H9 (cell line): ENCODE data around the gene ABHD5. TPM values are rescaled to one million over a fixed set of nuclear protein-coding genes. Genes with fewer than 3 reads are reported as not detected.

Experiments
- DNase-seq: peaks from one replicate; pipeline ENCODE4 v3.0.0-alpha.2; 2017
- H2AFZ ChIP-seq: one replicate; pipeline ENCODE4 v1.6.1; 2013; ENCODE audit warnings: mild to moderate bottlenecking, low read length, control low read depth, moderate library complexity
- H2AK5ac ChIP-seq: 2 replicates; pipeline ENCODE4 v1.6.1; 2013; ENCODE audit warnings: low read length, control low read depth, mixed read lengths; ENCODE audit not compliant: insufficient read length
- H2BK120ac ChIP-seq: one replicate; pipeline ENCODE4 v1.6.1; 2013; ENCODE audit warnings: low read depth, mild to moderate bottlenecking, low read length, control low read depth, inconsistent platforms; ENCODE audit not compliant: poor library complexity, severe bottlenecking
- H2BK12ac ChIP-seq: 2 replicates; pipeline ENCODE4 v1.6.1; 2013; ENCODE audit warnings: low read length, control low read depth, mixed read lengths, low read depth; ENCODE audit not compliant: insufficient read length
- H2BK15ac ChIP-seq: 2 replicates; pipeline ENCODE4 v1.6.1; 2013; ENCODE audit warnings: low read depth, low read length, control low read depth
- H2BK20ac ChIP-seq: one replicate; pipeline ENCODE4 v1.6.1; 2013; ENCODE audit warnings: low read depth, mild to moderate bottlenecking, low read length, control low read depth, inconsistent platforms; ENCODE audit not compliant: poor library complexity, severe bottlenecking
- H2BK5ac ChIP-seq: 2 replicates; pipeline ENCODE4 v1.6.1; 2013; ENCODE audit warnings: low read length, control low read depth, mixed read lengths; ENCODE audit not compliant: insufficient read length
- H3K14ac ChIP-seq: 2 replicates; pipeline ENCODE4 v1.6.1; 2013; ENCODE audit warnings: low read length, control low read depth; ENCODE audit not compliant: insufficient read depth
- H3K18ac ChIP-seq: 2 replicates; pipeline ENCODE4 v1.6.1; 2013; ENCODE audit warnings: low read depth, mild to moderate bottlenecking, mixed read lengths, low read length, control low read depth; ENCODE audit not compliant: insufficient read length
- H3K23ac ChIP-seq: 2 replicates; pipeline ENCODE4 v1.6.1; 2013; ENCODE audit warnings: low read length, control low read depth, mixed read lengths, low read depth; ENCODE audit not compliant: insufficient read length
- H3K23me2 ChIP-seq: 2 replicates; pipeline ENCODE4 v1.6.1; 2013; ENCODE audit warnings: low read depth, mild to moderate bottlenecking, mixed read lengths, low read length, control low read depth; ENCODE audit not compliant: insufficient read length, poor library complexity, severe bottlenecking
- H3K27ac ChIP-seq: 2 replicates; pipeline ENCODE4 v1.5.1; 2013; ENCODE audit warnings: low read length, control low read depth, mixed read lengths, low read depth; ENCODE audit not compliant: insufficient read length
- H3K27me3 ChIP-seq: 2 replicates; pipeline ENCODE4 v1.6.1; 2013; ENCODE audit warnings: low read length, control low read depth, inconsistent platforms; ENCODE audit not compliant: insufficient read depth
- H3K4ac ChIP-seq: 2 replicates; pipeline ENCODE4 v1.6.1; 2013; ENCODE audit warnings: low read depth, mild to moderate bottlenecking, control low read depth, inconsistent platforms, low read length, moderate library complexity
- H3K4me1 ChIP-seq: 2 replicates; pipeline ENCODE4 v1.6.1; 2013; ENCODE audit warnings: low read length, control low read depth, inconsistent platforms; ENCODE audit not compliant: insufficient read depth
- H3K4me2 ChIP-seq: 2 replicates; pipeline ENCODE4 v1.6.1; 2013; ENCODE audit warnings: low read length, control low read depth, mixed read lengths; ENCODE audit not compliant: insufficient read length, insufficient read depth
- H3K56ac ChIP-seq: 2 replicates; pipeline ENCODE4 v1.6.1; 2013; ENCODE audit warnings: low read depth, mild to moderate bottlenecking, mixed read lengths, low read length, control low read depth; ENCODE audit not compliant: insufficient read length
- H3K79me1 ChIP-seq: 2 replicates; pipeline ENCODE4 v1.6.1; 2013; ENCODE audit warnings: low read depth, mild to moderate bottlenecking, moderate library complexity, low read length, control low read depth, inconsistent platforms; ENCODE audit not compliant: insufficient read depth, poor library complexity, severe bottlenecking
- H3K79me2 ChIP-seq: 2 replicates; pipeline ENCODE4 v1.6.1; 2013; ENCODE audit warnings: low read length, control low read depth, inconsistent platforms; ENCODE audit not compliant: insufficient read depth
- H3K9ac ChIP-seq: 2 replicates; pipeline ENCODE4 v1.6.1; 2013; ENCODE audit warnings: low read length, control low read depth, mixed read lengths; ENCODE audit not compliant: insufficient read length; ENCODE audit errors: extremely low read depth
- H3K9me3 ChIP-seq: one replicate; pipeline ENCODE4 v1.6.1; 2013; ENCODE audit warnings: low read depth, low read length, inconsistent platforms; ENCODE audit not compliant: control insufficient read depth
- H3T11ph ChIP-seq: one replicate; pipeline ENCODE4 v1.6.1; 2013; ENCODE audit warnings: mild to moderate bottlenecking, low read length, control low read depth, inconsistent platforms
- H4K20me1 ChIP-seq: one replicate; pipeline ENCODE4 v1.6.1; 2013; ENCODE audit not compliant: control insufficient read depth, insufficient read length, insufficient read depth
- H4K5ac ChIP-seq: 2 replicates; pipeline ENCODE4 v1.6.1; 2013; ENCODE audit warnings: low read depth, mild to moderate bottlenecking, mixed read lengths, low read length, control low read depth; ENCODE audit not compliant: insufficient read length
- H4K8ac ChIP-seq: replicated peaks from 2 replicates; pipeline ENCODE4 v1.6.1; 2013; ENCODE audit warnings: low read length, control low read depth, mixed read lengths, low read depth; ENCODE audit not compliant: insufficient read length
- H4K91ac ChIP-seq: 2 replicates; pipeline ENCODE4 v1.6.1; 2013; ENCODE audit warnings: low read depth, mild to moderate bottlenecking, moderate library complexity, mixed read lengths, low read length, control low read depth; ENCODE audit not compliant: insufficient read length
- H3K27ac Mint-ChIP-seq, 3 experiments: 2 replicates in 2 of 3; 3 replicates in 1 of 3; pipeline ENCODE4 v1.8.0; 2020 to 2021; ENCODE audit warnings: mixed read lengths in 3 of 3, mild to moderate bottlenecking in 1 of 3, moderate library complexity in 1 of 3
- H3K27me3 Mint-ChIP-seq: 2 replicates; pipeline ENCODE4 v1.8.0; 2021; ENCODE audit warnings: low read depth, mild to moderate bottlenecking, moderate library complexity, mixed read lengths
- H3K36me3 Mint-ChIP-seq, 3 experiments: 2 replicates in 2 of 3; 3 replicates in 1 of 3; pipeline ENCODE4 v1.8.0; 2020 to 2021; ENCODE audit warnings: low read depth in 3 of 3, mixed read lengths in 3 of 3; ENCODE audit not compliant: insufficient read depth in 1 of 3
- H3K4me1 Mint-ChIP-seq, 2 experiments: 2 replicates each; pipeline ENCODE4 v1.8.0; 2020; ENCODE audit warnings: mixed read lengths in 2 of 2
- H3K4me3 Mint-ChIP-seq, 2 experiments: 2 replicates in 1 of 2; 3 replicates in 1 of 2; pipeline ENCODE4 v1.8.0; 2020 to 2021; ENCODE audit warnings: mild to moderate bottlenecking in 2 of 2, mixed read lengths in 2 of 2, moderate library complexity in 1 of 2
- H3K9me3 Mint-ChIP-seq, 2 experiments: 2 replicates in 1 of 2; 3 replicates in 1 of 2; pipeline ENCODE4 v1.8.0; 2020; ENCODE audit warnings: mild to moderate bottlenecking in 2 of 2, mixed read lengths in 2 of 2, moderate library complexity in 1 of 2
- CTCF ChIP-seq: fragments of 200-600 bp; sonication (generic); conservative IDR thresholded peaks from 3 replicates; pipeline ENCODE4 v1.8.0; 2021; ENCODE audit warnings: antibody characterized with exemption, mild to moderate bottlenecking
- WGBS: extraction: QIAGEN DNeasy Blood & Tissue Kit; methylation state at CpG from one replicate; pipeline ENCODE4 v1.1.7; 2013; ENCODE audit warnings: missing lambda C conversion rate, low lambda C conversion rate, mixed read lengths; ENCODE audit not compliant: insufficient read length; ENCODE audit errors: extremely low coverage; 5-methylcytosine and 5-hydroxymethylcytosine counted together
- total RNA-seq: library from RNA; stranded (reverse); gene quantifications from 2 replicates; pipeline ENCODE4 v1.2.1, GENCODE V29; 2021

Gene ABHD5
- total RNA-seq, 1 experiment from 2014 or later, result 13.1 TPM

- Histone ChIP-seq H4K20me1 (no peaks in the 10 kb centered on the region), H3K79me2 (no peaks in the 10 kb centered on the region), H2BK20ac (no peak overlapping the region), H3K4me2 (no peak overlapping the region), H3K23ac (no peak overlapping the region), H3K23me2 (no peaks in the 10 kb centered on the region), H3K27me3 (no peaks in the 10 kb centered on the region), H3K14ac (no peak overlapping the region), H3K9ac (no peak overlapping the region), H2BK5ac (no peak overlapping the region), H3K4ac (no peak overlapping the region), H4K5ac (no peak overlapping the region), H3K9me3 (no peaks in the 10 kb centered on the region), H2AK5ac (no peak overlapping the region), H2AFZ (no peak overlapping the region), H4K8ac (no peak overlapping the region), H3K4me1 (no peaks in the 10 kb centered on the region; the same call in 1 of the 2 replicates), H2BK120ac (no peak overlapping the region), H3K56ac (no peak overlapping the region), H3K79me1 (no peaks in the 10 kb centered on the region), H3T11ph (no peak overlapping the region), H3K27ac (no peak overlapping the region), H2BK15ac (no peak overlapping the region), H3K18ac (no peak overlapping the region), H2BK12ac (no peak overlapping the region), H4K91ac (no peak overlapping the region)
- no peaks in the 10 kb centered on the region for H3K9me3 Mint-ChIP-seq
- no peak for TF ChIP-seq CTCF
- H3K4me1 Mint-ChIP-seq, result peaks cover 28 to 30% of the 10 kb centered on the region in 2 experiments
- WGBS, result no CpG with 5 or more reads among the region's 3 CpGs
- H3K27me3 Mint-ChIP-seq, result no peaks in the 10 kb centered on the region
- no peak overlapping the region for H3K4me3 Mint-ChIP-seq
- H3K36me3 Mint-ChIP-seq, result no peaks in the 10 kb centered on the region; a peak in 1 of 7 replicates
- no peak for DNase-seq
- no peak overlapping the region for H3K27ac Mint-ChIP-seq
These were observed 41.8 kb upstream of the ABHD5 start for GRCh38 chr3:43648957-43649356.
